Stimulated activated CD4-positive, alpha-beta T cell treated with anti-CD3 and anti-CD28 coated beads, TNF-alpha, amount 100 ng/mL, for 4 hours (primary cell): Measurements from ENCODE around the gene PRSS57.
"Not testable (repeated sequence)": the region's sequence is repeated elsewhere in the genome, so short reads cannot be mapped to it uniquely, and the experiment has no call there.

Source experiments
- DNase-seq, 3 experiments: peaks; one replicate each; pipeline ENCODE4 v3.0.0-alpha.2; 2020; ENCODE audit warnings: low read depth in 3 of 3

The PRSS57 gene

GRCh38 chr19:674282-675151, 20.7 kb downstream of the PRSS57 start:
- DNase-seq = no peak

- DNase-seq = no peak
Measured at GRCh38 chr19:670609-671075, 24.6 kb downstream of the PRSS57 start.

DNA sequence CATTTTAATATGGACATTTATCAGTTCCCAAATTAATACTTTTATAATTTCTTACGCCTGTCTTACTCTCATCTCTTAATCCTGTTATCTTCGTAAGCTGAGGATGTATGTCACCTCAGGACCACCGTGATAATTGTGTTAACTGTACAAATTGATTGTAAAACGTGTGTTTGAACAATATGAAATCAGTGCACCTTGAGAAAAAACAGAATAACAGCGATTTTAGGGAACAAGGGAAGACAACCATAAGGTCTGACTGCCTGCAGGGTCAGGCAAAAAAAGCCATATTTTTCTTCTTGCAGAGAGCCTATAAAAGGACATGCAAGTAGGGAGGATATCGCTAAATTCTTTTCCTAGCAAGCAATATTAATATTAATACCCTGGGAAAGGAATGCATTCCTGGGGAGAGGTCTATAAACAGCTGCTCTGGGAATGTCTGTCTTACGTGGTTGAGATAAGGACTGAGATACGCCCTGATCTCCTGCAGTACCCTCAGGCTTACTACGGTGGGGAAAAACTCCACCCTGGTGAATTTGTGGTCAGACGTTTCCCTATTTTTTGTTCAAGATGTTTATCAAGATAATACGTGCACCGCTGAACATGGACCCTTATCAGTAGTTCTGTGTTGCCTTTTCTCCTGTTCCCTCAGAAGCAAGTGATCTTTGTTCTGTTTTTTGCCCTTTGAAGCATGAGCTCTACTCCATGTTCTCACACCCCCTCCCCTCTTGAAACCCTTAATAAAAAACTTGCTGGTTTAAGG, 26.4 kb downstream of the PRSS57 start:
- DNase-seq = not testable (repeated sequence)

DNA sequence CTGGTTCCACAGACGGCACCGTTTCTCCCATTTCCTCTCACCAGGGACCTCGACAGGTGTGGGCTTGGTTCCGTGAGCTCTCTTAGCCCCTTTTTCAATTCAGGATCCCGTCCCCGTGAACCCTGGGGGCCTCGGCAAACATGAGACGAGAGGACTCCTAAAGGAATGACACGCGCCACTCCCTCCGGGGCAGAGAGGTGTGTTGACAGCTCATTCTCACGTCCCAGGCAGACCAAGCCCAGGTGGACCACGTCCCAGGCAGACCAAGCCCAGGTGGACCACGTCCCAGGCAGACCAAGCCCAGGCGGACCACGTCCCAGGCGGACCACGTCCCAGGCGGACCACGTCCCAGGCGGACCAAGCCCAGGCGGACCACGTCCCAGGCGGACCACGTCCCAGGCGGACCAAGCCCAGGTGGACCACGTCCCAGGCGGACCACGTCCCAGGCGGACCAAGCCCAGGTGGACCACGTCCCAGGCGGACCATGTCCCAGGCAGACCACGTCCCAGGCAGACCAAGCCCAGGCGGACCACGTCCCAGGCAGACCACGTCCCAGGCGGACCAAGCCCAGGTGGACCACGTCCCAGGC, 28.2 kb downstream of the PRSS57 start:
- DNase-seq = not testable (repeated sequence)

- DNase-seq = peak; percentile 66 to 71 (median 68)
Measured at GRCh38 chr19:664913-665443, 30.3 kb downstream of the PRSS57 start.

DNA sequence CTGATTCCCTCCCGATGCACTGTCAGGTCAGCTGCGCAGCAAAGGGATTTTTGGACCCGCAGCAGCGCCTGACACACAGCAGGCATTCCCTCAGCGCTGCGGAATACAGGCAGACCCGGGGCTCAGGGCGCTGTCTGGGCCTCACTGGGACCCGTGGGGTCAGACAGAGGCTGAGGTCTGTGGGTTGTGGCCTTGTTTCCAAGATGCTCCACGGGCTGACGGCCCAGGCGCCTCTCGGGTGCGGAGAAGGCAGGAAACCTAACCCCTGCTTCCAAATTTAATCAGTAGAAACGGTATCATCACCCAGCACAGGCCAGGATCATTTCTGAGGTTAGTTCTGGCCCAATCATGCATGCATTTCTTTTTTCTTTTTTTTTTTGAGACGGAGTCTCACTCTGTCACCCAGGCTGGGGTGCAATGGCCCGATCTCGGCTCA, 31.6 kb downstream of the PRSS57 start:
- DNase-seq = no peak

DNA sequence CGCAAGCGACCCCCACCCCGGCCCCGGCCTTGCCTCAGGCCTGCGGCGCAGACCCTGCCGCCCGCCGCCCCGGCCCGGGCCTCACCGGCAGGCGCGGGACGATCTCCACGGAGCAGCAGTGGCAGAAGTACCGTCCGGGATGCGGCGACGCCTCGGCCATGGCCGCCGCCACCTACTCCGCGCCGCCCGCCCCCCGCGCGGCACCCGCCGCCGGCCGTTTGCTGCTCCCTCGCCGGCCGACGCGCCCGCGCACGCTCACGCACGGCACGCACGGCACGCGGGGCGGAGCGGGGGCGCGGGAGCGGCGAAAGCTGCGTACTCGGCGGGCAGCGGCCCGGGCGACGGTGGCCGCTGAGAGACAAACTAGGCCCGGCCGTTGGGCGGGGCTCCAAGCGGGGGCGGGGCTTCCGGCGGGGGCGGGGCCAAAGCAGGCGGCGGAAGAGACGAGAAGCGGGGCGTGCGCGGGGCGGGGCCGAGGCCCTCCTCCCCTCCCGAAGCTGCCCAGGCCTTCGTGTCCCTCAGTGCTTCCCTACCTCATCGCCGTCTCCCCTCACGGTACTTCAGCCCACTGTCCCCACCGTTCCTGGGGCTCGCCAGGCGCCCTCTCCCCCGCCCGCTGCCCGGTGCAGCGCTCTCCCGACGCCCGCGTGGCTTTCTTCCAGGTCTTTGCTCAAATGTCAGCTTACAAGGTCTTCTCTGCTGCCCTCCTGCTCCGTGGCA, 32.1 kb downstream of the PRSS57 start, which contains the start of gene RNF126:
TSS of gene RNF126 (minus strand) at position 253 of the 720 bp plus-strand sequence. CDS start at position 160, 93 bp downstream.
- DNase-seq = peak; percentile 94 to 96 (median 95)

- DNase-seq = peak; percentile 49 to 60 (median 56)
Measured at GRCh38 chr19:662207-662961, 32.9 kb downstream of the PRSS57 start.

GRCh38 chr19:661427-662196, 33.6 kb downstream of the PRSS57 start:
- peak in 2 of 3 experiments; percentile 44 to 47 for DNase-seq

- DNase-seq = no peak
Measured at GRCh38 chr19:660793-661426, 34.3 kb downstream of the PRSS57 start.

DNA sequence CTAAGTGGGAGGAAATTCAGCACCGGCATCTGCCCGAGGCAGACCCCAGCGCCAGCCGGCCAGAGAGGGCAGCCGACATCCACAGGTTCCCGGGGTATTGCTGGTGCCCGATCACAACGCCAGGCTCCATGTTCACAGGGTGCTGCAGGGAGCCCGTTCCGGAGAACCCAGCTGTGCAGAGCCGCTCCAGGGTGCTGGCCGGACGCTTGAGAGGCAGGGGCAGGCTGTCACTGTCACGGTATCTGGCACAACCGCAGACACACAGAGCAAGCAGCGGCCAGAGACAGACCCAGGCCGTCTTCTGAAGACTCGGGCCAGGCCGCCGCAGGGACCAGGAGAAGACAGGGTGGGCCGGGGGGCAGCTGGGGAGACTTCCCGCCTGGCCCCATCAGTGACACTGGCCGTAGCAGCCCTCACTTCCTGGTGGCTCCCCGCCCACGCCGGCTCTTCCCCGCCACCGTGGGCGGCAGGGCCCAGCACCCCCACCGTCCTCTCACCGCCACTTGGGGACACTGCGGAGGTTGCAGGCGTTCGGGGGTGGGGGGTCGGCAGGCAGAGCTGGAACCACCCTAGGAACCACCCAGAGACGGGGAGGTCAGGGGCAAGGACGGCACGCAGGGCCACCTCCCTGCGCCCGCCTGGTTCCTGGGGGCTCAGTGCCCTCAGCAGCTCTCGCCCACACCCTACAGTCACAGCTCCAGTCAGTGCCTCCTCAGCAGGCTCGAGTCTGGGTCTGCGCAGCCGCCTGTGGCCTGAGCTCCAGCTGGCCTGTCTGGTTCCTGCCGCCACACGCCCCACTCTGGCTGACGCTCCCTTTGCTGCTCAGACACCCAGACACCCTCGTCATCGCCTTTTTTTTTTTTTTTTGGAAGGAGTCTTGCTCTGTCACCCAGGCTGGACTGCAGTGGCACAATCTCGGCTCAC, 36.1 kb downstream of the PRSS57 start:
- DNase-seq = no peak

DNA sequence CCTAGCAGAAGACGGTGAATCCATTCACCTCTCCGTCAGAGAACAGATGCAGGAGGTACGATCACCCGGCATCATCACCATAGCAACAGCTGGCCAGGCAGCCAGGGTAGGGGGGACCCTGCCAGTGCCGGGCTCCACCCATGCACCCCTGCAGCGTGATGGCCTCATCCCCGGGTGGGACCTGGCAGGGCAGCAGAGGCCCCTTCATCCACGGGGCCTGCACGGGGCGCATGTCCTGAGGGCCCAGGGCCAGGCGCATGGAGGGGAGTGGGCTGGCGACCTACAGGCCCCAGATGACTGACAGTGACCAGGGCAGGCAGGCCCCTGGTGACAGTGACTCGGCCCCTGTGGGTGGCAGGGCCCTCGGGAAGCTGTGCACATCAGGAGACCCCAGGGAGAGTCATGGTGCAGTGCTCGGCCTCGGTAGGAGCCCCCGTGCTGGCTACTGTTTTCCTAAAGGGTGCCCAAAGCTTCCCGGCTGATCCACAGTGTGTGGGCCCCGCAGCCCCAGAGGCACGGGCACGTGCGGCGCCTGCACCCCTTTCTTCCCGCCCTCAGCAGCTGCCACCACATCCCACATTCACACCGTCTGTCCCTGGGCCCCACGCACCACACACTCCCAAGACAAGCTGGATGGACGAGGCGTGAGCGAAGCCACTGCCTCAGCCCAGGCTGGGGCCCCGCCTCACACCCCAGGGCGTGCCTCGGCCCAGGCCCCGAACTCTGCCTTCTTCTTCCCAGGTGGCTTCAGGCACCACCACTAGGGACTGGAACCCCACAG, 37.0 kb downstream of the PRSS57 start:
- DNase-seq = no peak

DNA sequence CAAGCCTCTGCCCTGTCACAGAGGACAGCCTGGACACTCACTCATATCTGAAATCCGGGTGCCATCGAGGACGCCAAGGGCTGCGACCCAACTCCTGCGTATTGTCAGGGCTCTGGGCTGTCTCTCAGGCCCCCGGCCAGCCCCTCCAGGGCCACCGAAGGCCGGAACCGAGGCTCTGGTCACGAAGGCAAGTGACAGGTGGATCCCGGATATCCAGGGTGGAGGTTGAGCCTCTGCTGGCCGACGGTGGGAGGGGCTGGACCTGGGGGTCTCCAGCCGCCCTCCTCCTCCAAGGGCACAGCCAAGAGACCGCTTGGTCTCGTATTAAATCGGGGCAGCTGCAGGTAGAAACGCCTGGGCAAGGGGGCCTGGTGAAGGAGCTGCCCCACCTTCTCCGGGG, 37.6 kb downstream of the PRSS57 start:
- no peak for DNase-seq

GRCh38 chr19:656751-657559, 38.3 kb downstream of the PRSS57 start:
- DNase-seq = no peak

GRCh38 chr19:655691-656090, 39.6 kb downstream of the PRSS57 start:
- DNase-seq = no peak

DNA sequence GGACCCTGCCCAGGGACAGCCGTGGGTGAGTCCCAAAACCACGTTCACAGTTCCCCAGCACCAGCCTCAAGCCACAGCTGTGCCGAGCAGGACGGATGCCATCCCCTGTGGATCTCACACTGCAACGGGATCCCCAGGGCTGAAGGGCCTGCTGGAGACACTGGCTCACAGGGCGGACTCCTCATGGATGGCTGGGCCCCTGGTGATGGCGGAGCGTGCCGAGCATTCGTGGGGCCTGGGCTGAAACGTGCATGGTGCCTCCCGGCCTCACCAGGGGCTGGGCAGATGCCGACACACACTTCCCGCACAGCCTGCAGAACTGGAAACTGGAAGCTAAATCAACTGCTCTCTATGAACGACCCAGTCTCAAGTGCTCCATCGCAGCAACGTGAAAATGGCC, 41.8 kb downstream of the PRSS57 start:
- no peak for DNase-seq
